Measurements from ENCODE around the gene CALU. TPM values are rescaled to one million over a fixed set of nuclear protein-coding genes. Genes with fewer than 3 reads are reported as not detected.

The CALU gene
- total and polyA plus RNA-seq, 2 donors (not counting 1 experiment from before 2014, with no cell fraction given), result 5.1 to 11.2 TPM

GRCh38 chr7:128732521-128733277 lies 6.5 kb upstream of the CALU start:
- Histone ChIP-seq H3K4me1 (ENCODE audit: control insufficient read depth in 2 of 2, insufficient read depth in 2 of 2, low read length in 2 of 2) (peaks cover 20 to 26% of the 10 kb centered on the region in 2 donors), H3K4me3 (ENCODE audit: control extremely low read depth in 1 of 5, extremely low read depth in 1 of 5, insufficient read depth in 1 of 5, low read depth in 2 of 5, low read length in 4 of 5) (no peak overlapping the region), H3K27ac (ENCODE audit: low read length in 2 of 2) (no peak overlapping the region), H3K4me2 (replicated peaks; ENCODE audit: low read depth, low read length, poor library complexity, severe bottlenecking) (no peak overlapping the region), H4K20me1 (ENCODE audit: control insufficient read depth, insufficient read depth, low read length, poor library complexity, severe bottlenecking) (no peaks in the 10 kb centered on the region), H3K79me2 (ENCODE audit: control insufficient read depth, insufficient read depth, low read length) (peaks cover 3% of the 10 kb centered on the region), H3K9ac (ENCODE audit: low read length) (no peak overlapping the region), H3K27me3 (replicated peaks in 1 of 4; ENCODE audit: control extremely low read depth in 1 of 4, control insufficient read depth in 3 of 4, insufficient read depth in 4 of 4, low read length in 3 of 4) (peaks cover 0 to 7% (median 0%) of the 10 kb centered on the region in 4 experiments), H3K9me3 (ENCODE audit: control extremely low read depth in 1 of 3, control insufficient read depth in 2 of 3, insufficient read depth in 1 of 3, low read length in 2 of 3) (no peaks in the 10 kb centered on the region), H2AFZ (ENCODE audit: insufficient read depth, low read depth, low read length, poor library complexity, severe bottlenecking) (no peak overlapping the region), H3K36me3 (replicated peaks in 1 of 2; ENCODE audit: control extremely low read depth in 1 of 2, control insufficient read depth in 1 of 2, extremely low read depth in 1 of 2, insufficient read depth in 2 of 2, low read length in 1 of 2) (no peaks in the 10 kb centered on the region)
- H3K27me3 Mint-ChIP-seq, result peaks cover 8% of the 10 kb centered on the region
- TF ChIP-seq EZH2 (IDR thresholded peaks at IDR 0.05; ENCODE audit: borderline replicate concordance, insufficient read depth, low read depth, low read length, poor library complexity, severe bottlenecking) (no peak), CTCF (IDR thresholded peaks at IDR 0.05) (no peak)
- 95% methylated on average over 2 of the region's 2 CpGs for WGBS (ENCODE audit: insufficient coverage)
- H3K4me3 Mint-ChIP-seq, result no peak overlapping the region
- CTCF ChIA-PET, result no interaction called here
- no peaks in the 10 kb centered on the region for H3K9me3 Mint-ChIP-seq (ENCODE audit: insufficient read depth)
- DNase-seq (no peak), ATAC-seq (ENCODE audit: low read depth) (no peak)
- intact Hi-C loops (cut with micrococcal nuclease), result loop anchor here (1.0 to 10.0 kb wide), 2 partner anchors 31 to 278 kb away; partner anchors contain the start of gene HILPDA
- peaks cover 4% of the 10 kb centered on the region for H3K4me1 Mint-ChIP-seq
- POLR2A ChIA-PET, result no interaction called here
- H3K27ac Mint-ChIP-seq, result no peak overlapping the region

- no peak overlapping the region for H3K9ac ChIP-seq (ENCODE audit: low read length)
- H3K4me2 ChIP-seq (replicated peaks; ENCODE audit: low read depth, low read length, poor library complexity, severe bottlenecking), result no peak overlapping the region
- peaks cover 7% of the 10 kb centered on the region for H3K27me3 Mint-ChIP-seq
- no peaks in the 10 kb centered on the region for H3K9me3 ChIP-seq (ENCODE audit: control extremely low read depth in 1 of 3, control insufficient read depth in 2 of 3, insufficient read depth in 1 of 3, low read length in 2 of 3)
- H3K27me3 ChIP-seq (replicated peaks in 1 of 4; ENCODE audit: control extremely low read depth in 1 of 4, control insufficient read depth in 3 of 4, insufficient read depth in 4 of 4, low read length in 3 of 4), result peaks cover 0 to 7% (median 0%) of the 10 kb centered on the region in 4 experiments
- H3K79me2 ChIP-seq (ENCODE audit: control insufficient read depth, insufficient read depth, low read length), result peaks cover 8% of the 10 kb centered on the region
- H3K4me1 Mint-ChIP-seq, result peaks cover 7% of the 10 kb centered on the region
- ATAC-seq (ENCODE audit: low read depth) (no peak), DNase-seq (no peak)
- intact Hi-C loops (cut with micrococcal nuclease), result loop anchor here (1.0 to 10.0 kb wide), 2 partner anchors 30 to 278 kb away; partner anchors contain the start of gene HILPDA
- ChIA-PET CTCF (no interaction called here), POLR2A (no interaction called here)
- no peaks in the 10 kb centered on the region for H3K36me3 ChIP-seq (replicated peaks in 1 of 2; ENCODE audit: control extremely low read depth in 1 of 2, control insufficient read depth in 1 of 2, extremely low read depth in 1 of 2, insufficient read depth in 2 of 2, low read length in 1 of 2)
- no peak overlapping the region for H2AFZ ChIP-seq (ENCODE audit: insufficient read depth, low read depth, low read length, poor library complexity, severe bottlenecking)
- TF ChIP-seq CTCF (IDR thresholded peaks at IDR 0.05), result no peak
- TF ChIP-seq EZH2 (IDR thresholded peaks at IDR 0.05; ENCODE audit: borderline replicate concordance, insufficient read depth, low read depth, low read length, poor library complexity, severe bottlenecking), result no peak
- H3K27ac ChIP-seq (ENCODE audit: low read length in 2 of 2), result no peak overlapping the region
- no peaks in the 10 kb centered on the region for H3K9me3 Mint-ChIP-seq (ENCODE audit: insufficient read depth)
- H3K4me3 Mint-ChIP-seq, result no peak overlapping the region
- WGBS (ENCODE audit: insufficient coverage), result 46% methylated on average over 2 of the region's 2 CpGs
- H3K4me1 ChIP-seq (ENCODE audit: control insufficient read depth in 2 of 2, insufficient read depth in 2 of 2, low read length in 2 of 2), result peaks cover 20 to 30% of the 10 kb centered on the region in 2 donors
- no peaks in the 10 kb centered on the region for H4K20me1 ChIP-seq (ENCODE audit: control insufficient read depth, insufficient read depth, low read length, poor library complexity, severe bottlenecking)
- H3K4me3 ChIP-seq (ENCODE audit: control extremely low read depth in 1 of 5, extremely low read depth in 1 of 5, insufficient read depth in 1 of 5, low read depth in 2 of 5, low read length in 4 of 5), result no peak overlapping the region
- H3K27ac Mint-ChIP-seq, result no peak overlapping the region
Measured at GRCh38 chr7:128733278-128733645, 5.9 kb upstream of the CALU start.

Data from B cell (primary cell).